HG03439 (cell line): Measurements from ENCODE around the gene RASAL2.
"Not testable (repeated sequence)": the region's sequence is repeated elsewhere in the genome, so short reads cannot be mapped to it uniquely, and the experiment has no call there.

Experiments
- ATAC-seq: cut with Tn5 transposase; IDR thresholded peaks from one replicate; pipeline ENCODE4 v1.9.1; 2021; ENCODE audit warnings: mild to moderate bottlenecking, moderate library complexity; ENCODE audit not compliant: unreplicated experiment

RASAL2 gene

GRCh38 chr1:178151831-178152230, 57.9 kb downstream of the RASAL2 start:
- no peak for ATAC-seq

- no peak for ATAC-seq
Observed at GRCh38 chr1:178155481-178156255, 61.8 kb downstream of the RASAL2 start.

DNA sequence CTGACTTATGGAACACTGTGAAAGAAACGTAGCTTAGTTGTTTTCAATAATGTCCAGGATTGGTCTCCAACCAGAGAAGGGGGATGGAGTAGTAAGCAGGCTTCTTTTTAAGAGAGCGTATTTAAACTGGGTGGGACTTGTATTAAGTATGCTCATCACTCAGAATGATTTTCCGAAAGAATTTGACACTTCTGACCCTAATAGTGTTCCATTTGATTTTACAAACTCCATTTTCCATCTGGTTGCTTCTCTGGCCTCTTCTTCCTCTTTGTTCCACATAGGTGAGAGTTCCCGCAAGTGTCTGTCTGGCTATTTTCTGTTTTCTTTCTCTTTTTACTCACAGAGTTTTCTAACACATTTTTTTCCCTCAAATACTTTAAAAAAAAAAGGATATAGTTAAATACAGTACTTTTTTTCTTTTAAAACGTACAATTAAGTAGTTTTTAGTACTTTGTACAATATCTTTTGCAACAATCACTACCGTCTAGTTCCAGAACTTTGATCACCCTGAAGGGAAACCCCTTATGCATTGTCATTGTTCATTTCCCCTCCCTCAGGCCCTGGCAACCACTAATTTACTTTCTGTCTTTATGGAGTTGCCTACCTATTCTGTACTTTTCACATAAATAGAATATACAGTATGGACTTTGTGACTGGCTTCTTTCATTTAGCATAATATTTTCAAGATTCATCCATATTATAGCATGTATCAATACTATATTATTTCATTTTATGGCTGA, 67.0 kb downstream of the RASAL2 start:
- ATAC-seq: no peak

DNA sequence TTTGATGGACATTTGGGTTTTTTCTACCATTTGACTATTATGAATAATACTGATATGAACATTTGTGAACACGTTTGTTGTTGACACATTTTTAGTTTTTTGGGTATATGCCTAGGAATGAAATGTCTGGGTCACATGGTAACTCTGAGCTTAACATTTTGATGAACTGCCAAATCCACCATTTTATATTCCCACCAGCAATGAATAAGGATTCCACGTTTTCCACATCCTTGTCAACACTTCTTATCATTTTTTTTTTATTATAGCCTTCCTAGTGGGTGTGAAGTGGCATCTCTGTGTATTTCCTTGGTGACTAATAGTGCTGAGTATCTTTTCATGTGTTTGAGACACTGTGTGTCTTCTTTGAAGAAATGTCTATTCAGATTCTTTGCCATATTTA, 67.6 kb downstream of the RASAL2 start:
- ATAC-seq: no peak

DNA sequence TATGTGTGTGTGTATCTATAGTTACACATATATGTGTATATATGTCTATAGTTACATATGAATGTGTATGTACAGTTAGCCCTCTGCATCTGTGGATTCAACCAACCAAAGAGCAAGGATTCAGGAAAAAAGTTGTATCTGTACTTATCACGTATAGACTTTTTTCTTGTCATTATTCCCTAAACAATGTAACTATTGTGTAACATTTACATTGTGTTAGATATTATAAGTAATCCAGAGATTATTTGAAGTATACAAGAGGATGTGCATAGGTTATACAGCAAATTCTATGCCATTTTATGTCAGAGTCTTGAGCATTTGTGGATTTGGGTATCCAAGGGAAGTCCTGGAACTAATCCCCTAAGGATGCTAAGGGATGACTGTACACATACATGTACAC, 71.3 kb downstream of the RASAL2 start:
- ATAC-seq: no peak

GRCh38 chr1:178166429-178167024, 72.6 kb downstream of the RASAL2 start:
- no peak for ATAC-seq

GRCh38 chr1:178168536-178168935, 74.6 kb downstream of the RASAL2 start:
- no peak for ATAC-seq

DNA sequence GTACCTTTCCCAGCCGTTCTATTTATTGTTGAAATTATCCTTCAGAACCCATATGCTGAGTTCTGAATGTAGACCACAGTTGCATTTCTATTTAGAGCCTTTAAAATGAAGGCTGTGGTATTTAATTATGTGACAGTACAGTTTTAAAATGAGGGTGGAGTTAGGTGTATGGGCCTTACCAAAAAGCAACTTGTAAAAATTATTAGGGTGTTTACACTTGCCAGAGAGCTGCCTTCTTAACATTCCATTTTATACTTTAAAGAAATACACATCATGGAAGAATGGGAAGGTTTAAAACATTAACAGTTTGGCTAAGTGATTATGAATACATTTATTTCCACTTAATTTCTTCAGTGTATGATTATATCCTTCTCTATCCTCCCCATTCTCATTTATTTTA, 75.7 kb downstream of the RASAL2 start:
- no peak for ATAC-seq

- no peak for ATAC-seq
Observed at GRCh38 chr1:178172939-178173338, 79.0 kb downstream of the RASAL2 start.

DNA sequence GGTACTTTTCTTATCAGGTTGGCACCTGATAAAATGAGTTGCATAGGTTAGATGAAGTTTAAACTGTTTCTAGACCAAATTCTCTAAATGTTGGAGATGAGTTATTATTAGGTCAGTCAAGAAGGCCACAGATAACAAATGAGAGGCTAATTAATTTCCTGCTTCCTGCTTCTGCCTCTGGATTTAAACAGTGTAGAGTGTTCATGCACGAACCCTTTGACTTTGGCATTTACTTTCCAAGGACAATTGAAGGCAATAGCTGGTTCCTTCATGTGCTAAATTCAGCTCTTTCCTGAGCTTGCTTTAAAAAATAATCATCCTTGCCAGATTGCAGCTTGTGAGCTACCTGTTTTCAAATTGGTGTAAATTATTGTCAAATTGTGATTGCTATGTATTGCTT, 80.6 kb downstream of the RASAL2 start:
- ATAC-seq: no peak

- no peak for ATAC-seq
Observed at GRCh38 chr1:178180405-178180804, 86.5 kb downstream of the RASAL2 start.

DNA sequence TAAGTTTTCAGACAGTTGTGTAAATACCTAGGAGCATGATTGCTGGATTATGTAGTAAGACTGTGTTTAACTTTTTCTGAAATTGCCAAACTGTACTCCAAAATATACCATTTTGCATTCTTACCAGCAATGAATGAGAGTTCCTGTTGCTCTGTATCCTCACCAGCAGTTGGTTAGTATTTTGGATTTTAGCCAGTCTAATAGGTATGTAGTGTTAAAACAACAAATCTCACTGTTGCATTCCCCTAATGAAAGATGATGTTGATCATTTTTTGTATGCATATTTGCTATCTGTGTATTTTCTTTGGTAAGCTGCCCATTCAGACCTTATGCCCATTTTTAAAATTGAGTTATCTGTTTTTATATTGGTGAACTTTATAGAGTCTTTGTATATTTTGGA, 89.9 kb downstream of the RASAL2 start:
- ATAC-seq: no peak

GRCh38 chr1:178188306-178188705, 94.4 kb downstream of the RASAL2 start:
- ATAC-seq: no peak

GRCh38 chr1:178189814-178190213, 95.9 kb downstream of the RASAL2 start:
- ATAC-seq: no peak

- ATAC-seq: no peak
Observed at GRCh38 chr1:178190881-178191280, 97.0 kb downstream of the RASAL2 start.

- ATAC-seq: no peak
Observed at GRCh38 chr1:178192686-178193085, 98.8 kb downstream of the RASAL2 start.

DNA sequence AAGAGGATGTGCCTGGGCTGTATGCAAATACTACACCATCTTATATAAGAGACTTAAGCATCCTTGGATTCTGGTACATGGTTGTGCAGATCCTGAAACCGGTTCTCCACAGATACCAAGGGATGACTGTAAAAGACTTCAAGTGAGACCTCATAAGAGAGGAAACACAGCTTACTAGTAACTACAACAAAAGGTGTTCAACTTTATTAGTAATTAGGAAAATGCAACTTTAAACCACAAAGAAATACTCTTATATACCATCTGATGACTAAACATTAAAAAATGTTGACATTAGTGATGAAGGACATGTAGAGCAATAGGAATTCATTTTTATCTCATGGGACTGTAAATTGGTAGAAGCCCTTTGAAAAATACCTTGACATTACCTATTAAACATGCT, 102.7 kb downstream of the RASAL2 start:
- no peak for ATAC-seq

- ATAC-seq: not testable (repeated sequence)
Observed at GRCh38 chr1:178202095-178202494, 108.2 kb downstream of the RASAL2 start.

DNA sequence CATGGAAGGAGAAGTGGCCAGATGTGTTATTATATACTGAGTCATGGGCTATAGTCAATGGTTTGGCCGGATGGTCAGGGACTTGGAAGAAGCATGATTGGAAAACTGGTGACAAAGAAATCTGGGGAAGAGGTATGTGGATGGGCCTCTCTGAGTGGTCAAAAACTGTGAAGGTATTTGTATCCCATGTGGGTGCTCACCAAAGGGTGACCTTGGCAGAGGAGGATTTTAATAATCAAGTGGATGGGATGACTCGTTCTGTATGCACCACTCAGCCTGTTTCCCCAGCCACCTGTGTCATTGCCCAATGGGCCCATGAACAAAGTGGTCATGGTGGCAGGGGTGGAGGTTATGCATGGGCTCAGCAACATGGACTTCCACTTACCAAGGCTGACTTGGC, 108.6 kb downstream of the RASAL2 start:
- ATAC-seq: not testable (repeated sequence)

GRCh38 chr1:178208269-178208856, 114.5 kb downstream of the RASAL2 start:
- ATAC-seq: not testable (repeated sequence)

- ATAC-seq: no peak
Observed at GRCh38 chr1:178209935-178210334, 116.0 kb downstream of the RASAL2 start.

DNA sequence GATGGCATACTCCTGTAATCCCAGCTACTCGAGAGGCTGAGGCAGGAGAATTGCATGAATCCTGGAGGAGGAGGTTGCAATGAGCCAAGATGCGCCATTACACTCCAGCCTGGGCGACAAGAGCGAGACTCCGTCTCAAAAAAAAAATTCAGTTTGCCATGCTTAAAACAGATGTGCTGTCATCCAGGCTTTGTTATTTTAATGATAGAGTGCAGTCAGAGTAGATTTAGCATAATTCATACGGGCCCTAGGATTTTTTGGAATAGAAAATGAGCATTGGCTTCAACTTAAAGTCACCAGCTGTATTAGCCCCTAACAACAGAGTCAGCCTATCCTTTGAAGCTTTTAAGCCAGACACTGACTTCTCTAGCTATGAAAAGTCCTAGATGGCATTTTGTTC, 124.6 kb downstream of the RASAL2 start:
- ATAC-seq: no peak
